ENCODE data around the gene PRRT1. TPM values are rescaled to one million over a fixed set of nuclear protein-coding genes. Genes with fewer than 3 reads are reported as not detected.

Gene PRRT1
- total and polyA plus RNA-seq, 2 of the 4 experiments (the other 2 are of a cell fraction), result 0.99 TPM; not detected in 1

DNA sequence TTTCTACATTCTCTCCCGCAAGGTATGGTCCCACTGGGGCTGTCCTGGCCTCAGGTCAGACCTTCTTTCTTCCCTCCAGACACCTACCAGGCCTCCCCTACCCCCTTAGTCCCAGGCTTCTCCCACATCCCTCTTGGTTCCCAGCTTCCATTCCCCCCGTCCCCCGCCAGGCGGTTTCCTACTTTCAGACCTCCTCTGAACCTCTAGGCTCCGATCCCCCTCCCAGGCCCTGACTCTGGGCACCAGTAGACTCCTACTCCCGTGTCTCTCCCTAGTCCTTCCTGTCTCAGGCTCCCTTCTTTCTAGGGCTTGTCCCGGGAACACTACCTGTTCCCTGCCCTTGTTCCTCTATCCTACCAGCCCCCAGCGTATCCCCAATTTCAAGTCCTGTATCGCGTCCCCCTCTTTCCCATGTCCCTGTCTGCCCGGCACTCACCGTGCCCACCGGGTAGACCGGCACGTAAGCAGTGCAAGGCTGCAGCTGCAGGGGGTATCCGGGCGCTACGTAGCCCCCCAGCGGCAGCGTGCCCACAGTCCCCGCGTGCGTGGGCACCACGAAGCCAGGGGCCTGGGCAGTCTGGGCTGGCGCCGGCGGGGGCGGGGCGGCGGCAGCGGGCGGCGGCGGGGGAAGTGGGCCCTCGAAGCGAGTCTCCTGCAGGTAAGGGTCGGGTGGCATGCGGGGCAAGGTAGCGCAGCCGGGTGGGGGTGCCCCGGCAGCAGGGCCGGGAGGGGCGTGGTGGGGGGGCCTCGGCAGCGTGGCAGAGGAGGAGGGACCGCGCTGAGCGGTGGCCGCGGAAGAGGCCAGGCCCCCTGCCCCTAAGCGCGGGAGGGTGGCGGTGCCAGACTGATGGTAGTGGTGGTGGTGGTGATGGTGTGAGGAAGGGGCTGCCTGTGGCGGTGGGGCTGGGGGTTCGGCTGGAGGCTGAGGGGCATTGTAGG lies 1.5 kb downstream of the PRRT1 start (continued):
- TF ChIP-seq, protein P1, sequence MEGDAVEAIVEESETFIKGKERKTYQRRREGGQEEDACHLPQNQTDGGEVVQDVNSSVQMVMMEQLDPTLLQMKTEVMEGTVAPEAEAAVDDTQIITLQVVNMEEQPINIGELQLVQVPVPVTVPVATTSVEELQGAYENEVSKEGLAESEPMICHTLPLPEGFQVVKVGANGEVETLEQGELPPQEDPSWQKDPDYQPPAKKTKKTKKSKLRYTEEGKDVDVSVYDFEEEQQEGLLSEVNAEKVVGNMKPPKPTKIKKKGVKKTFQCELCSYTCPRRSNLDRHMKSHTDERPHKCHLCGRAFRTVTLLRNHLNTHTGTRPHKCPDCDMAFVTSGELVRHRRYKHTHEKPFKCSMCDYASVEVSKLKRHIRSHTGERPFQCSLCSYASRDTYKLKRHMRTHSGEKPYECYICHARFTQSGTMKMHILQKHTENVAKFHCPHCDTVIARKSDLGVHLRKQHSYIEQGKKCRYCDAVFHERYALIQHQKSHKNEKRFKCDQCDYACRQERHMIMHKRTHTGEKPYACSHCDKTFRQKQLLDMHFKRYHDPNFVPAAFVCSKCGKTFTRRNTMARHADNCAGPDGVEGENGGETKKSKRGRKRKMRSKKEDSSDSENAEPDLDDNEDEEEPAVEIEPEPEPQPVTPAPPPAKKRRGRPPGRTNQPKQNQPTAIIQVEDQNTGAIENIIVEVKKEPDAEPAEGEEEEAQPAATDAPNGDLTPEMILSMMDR (conservative IDR thresholded peaks at IDR 0.05; ENCODE audit: low read depth, low read length), result no peak
- TF ChIP-seq POLR2A (IDR thresholded peaks at IDR 0.05; ENCODE audit: low read depth, low read length), result no peak
- TF ChIP-seq, protein P2, sequence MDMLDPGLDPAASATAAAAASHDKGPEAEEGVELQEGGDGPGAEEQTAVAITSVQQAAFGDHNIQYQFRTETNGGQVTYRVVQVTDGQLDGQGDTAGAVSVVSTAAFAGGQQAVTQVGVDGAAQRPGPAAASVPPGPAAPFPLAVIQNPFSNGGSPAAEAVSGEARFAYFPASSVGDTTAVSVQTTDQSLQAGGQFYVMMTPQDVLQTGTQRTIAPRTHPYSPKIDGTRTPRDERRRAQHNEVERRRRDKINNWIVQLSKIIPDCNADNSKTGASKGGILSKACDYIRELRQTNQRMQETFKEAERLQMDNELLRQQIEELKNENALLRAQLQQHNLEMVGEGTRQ (IDR thresholded peaks at IDR 0.05; ENCODE audit: low read depth, low read length), result no peak
- TF ChIP-seq, protein P3, sequence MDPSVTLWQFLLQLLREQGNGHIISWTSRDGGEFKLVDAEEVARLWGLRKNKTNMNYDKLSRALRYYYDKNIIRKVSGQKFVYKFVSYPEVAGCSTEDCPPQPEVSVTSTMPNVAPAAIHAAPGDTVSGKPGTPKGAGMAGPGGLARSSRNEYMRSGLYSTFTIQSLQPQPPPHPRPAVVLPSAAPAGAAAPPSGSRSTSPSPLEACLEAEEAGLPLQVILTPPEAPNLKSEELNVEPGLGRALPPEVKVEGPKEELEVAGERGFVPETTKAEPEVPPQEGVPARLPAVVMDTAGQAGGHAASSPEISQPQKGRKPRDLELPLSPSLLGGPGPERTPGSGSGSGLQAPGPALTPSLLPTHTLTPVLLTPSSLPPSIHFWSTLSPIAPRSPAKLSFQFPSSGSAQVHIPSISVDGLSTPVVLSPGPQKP (IDR thresholded peaks at IDR 0.05; ENCODE audit: borderline replicate concordance, low read depth, low read length), result no peak

All from IMR-90 (cell line).